SK-N-SH (cell line): ENCODE measurements around the gene ANLN. TPM values are rescaled to one million over a fixed set of nuclear protein-coding genes. Genes with fewer than 3 reads are reported as not detected.

ENCODE experiments used
- CTCF ChIA-PET: fragments of 300-600, 350-600 bp; formaldehyde crosslinking; extraction: SDS; loops from one replicate; lab custom pipeline; 2021; lab: Yijun Ruan, JAX
- POLR2A ChIA-PET: fragments of 350-600 bp; sonication (Branson Sonifier 250); formaldehyde crosslinking; extraction: SDS; loops from one replicate; lab custom pipeline; 2020; ENCODE audit warnings: antibody characterized with exemption, inconsistent platforms; lab: Yijun Ruan, JAX
- DNase-seq: peaks from one replicate; pipeline ENCODE4 v3.0.0; 2012
- H2AFZ ChIP-seq: fragments of 200-600 bp; sonication (generic); 2 replicates; pipeline ENCODE4 v1.8.1; 2016; ENCODE audit warnings: antibody characterized with exemption, mild to moderate bottlenecking, low read depth
- H3F3A ChIP-seq: fragments of 200-600 bp; sonication (generic); replicated peaks from 2 replicates; pipeline ENCODE3; 2016; ENCODE audit warnings: antibody characterized with exemption, mild to moderate bottlenecking; ENCODE audit not compliant: insufficient read depth
- H3K27ac ChIP-seq, 2 experiments: fragments of 200-500 bp in 1 of 2; fragments of 200-600 bp in 1 of 2; sonication (Bioruptor generic) in 1 of 2; sonication (generic), shearing (Covaris generic) in 1 of 2; 2 replicates each; pipeline versions ENCODE4 v1.5.1 to v1.6.1; 2014 to 2016; ENCODE audit warnings: low read depth in 2 of 2, inconsistent platforms in 1 of 2, low read length in 1 of 2, mild to moderate bottlenecking in 1 of 2, mixed read lengths in 1 of 2
- H3K27me3 ChIP-seq: fragments of 200-600 bp; sonication (generic), shearing (Covaris generic); 2 replicates; pipeline ENCODE4 v1.6.1; 2016; ENCODE audit warnings: mixed run types; ENCODE audit not compliant: insufficient read depth
- H3K36me3 ChIP-seq, 2 experiments: fragments of 200-500 bp in 1 of 2; fragments of 200-600 bp in 1 of 2; sonication (Bioruptor generic) in 1 of 2; sonication (generic) in 1 of 2; replicated peaks in 1 of 2; 2 replicates each; pipeline versions ENCODE3 to v1.5.1; 2014 to 2016; ENCODE audit warnings: low read length in 1 of 2, mild to moderate bottlenecking in 1 of 2; ENCODE audit not compliant: insufficient read depth in 2 of 2, control insufficient read depth in 1 of 2
- H3K4me1 ChIP-seq, 2 experiments: fragments of 200-500 bp in 1 of 2; fragments of 200-600 bp in 1 of 2; sonication (Bioruptor generic) in 1 of 2; sonication (generic), shearing (Covaris generic) in 1 of 2; 2 replicates each; pipeline versions ENCODE4 v1.5.1 to v1.6.1; 2014 to 2016; ENCODE audit warnings: low read depth in 1 of 2, low read length in 1 of 2, mixed run types in 1 of 2; ENCODE audit not compliant: insufficient read depth in 2 of 2, control insufficient read depth in 1 of 2
- H3K4me2 ChIP-seq: fragments of 200-600 bp; sonication (generic), shearing (Covaris generic); 2 replicates; pipeline ENCODE4 v1.6.1; 2017; ENCODE audit warnings: mixed run types
- H3K4me3 ChIP-seq, 2 experiments: fragments of 200-500 bp in 1 of 2; fragments of 200-600 bp in 1 of 2; sonication (Bioruptor generic) in 1 of 2; sonication (generic), shearing (Covaris generic) in 1 of 2; 2 replicates each; pipeline versions ENCODE4 v1.5.1 to v1.8.1; 2014 to 2016; ENCODE audit warnings: low read depth in 2 of 2, inconsistent platforms in 1 of 2, low read length in 1 of 2, mild to moderate bottlenecking in 1 of 2, mixed read lengths in 1 of 2, moderate library complexity in 1 of 2
- H3K79me2 ChIP-seq: fragments of 200-600 bp; sonication (generic); 2 replicates; pipeline ENCODE4 v1.8.1; 2017; ENCODE audit warnings: mild to moderate bottlenecking; ENCODE audit not compliant: insufficient read depth
- H3K9ac ChIP-seq: fragments of 200-600 bp; sonication (generic); 2 replicates; pipeline ENCODE4 v1.6.1; 2017; ENCODE audit warnings: mixed run types
- H3K9me2 ChIP-seq: fragments of 200-600 bp; sonication (generic); 2 replicates; pipeline ENCODE4 v1.6.1; 2017; ENCODE audit warnings: mixed run types
- H3K9me3 ChIP-seq: fragments of 200-600 bp; sonication (generic); 2 replicates; pipeline ENCODE4 v1.6.1; 2017; ENCODE audit warnings: mixed run types, mild to moderate bottlenecking, moderate library complexity
- H4K20me1 ChIP-seq: fragments of 200-600 bp; sonication (generic); 2 replicates; pipeline ENCODE4 v1.6.1; 2017; ENCODE audit warnings: mild to moderate bottlenecking, mixed run types; ENCODE audit not compliant: insufficient read depth
- EP300 ChIP-seq, 2 experiments: IDR thresholded peaks; 2 replicates each; pipeline versions ENCODE4 v1.4.0 to v1.6.1; 2012; ENCODE audit warnings: borderline replicate concordance in 1 of 2, low read depth in 1 of 2, low read length in 1 of 2
- FOXJ3 ChIP-seq: sonication (generic); formaldehyde crosslinking; IDR thresholded peaks from 2 replicates; pipeline ENCODE4 v1.5.1; 2020; ENCODE audit warnings: mild to moderate bottlenecking, missing genetic modification reagents
- FOXM1 ChIP-seq: IDR thresholded peaks from 2 replicates; pipeline ENCODE4 v1.4.0; 2012; ENCODE audit warnings: low read depth, mild to moderate bottlenecking
- GABPA ChIP-seq: IDR thresholded peaks from 2 replicates; pipeline ENCODE4 v1.4.0; 2012; ENCODE audit warnings: low read depth, mild to moderate bottlenecking
- GATA2 ChIP-seq: sonication (generic); formaldehyde crosslinking; IDR thresholded peaks from 2 replicates; pipeline ENCODE4 v1.5.0; 2020; ENCODE audit warnings: mild to moderate bottlenecking, missing genetic modification reagents
- IRF3 ChIP-seq: fragments of 150-350 bp; IDR thresholded peaks from 2 replicates; pipeline ENCODE4 v1.6.1; 2016; ENCODE audit warnings: mild to moderate bottlenecking, low read depth, low read length
- JUND ChIP-seq: IDR thresholded peaks from 2 replicates; pipeline ENCODE4 v1.4.0; 2012
- MAX ChIP-seq: IDR thresholded peaks from 2 replicates; pipeline ENCODE4 v1.4.0; 2012; ENCODE audit warnings: low read depth
- MEF2A ChIP-seq: IDR thresholded peaks from 2 replicates; pipeline ENCODE4 v1.4.0; 2012; ENCODE audit warnings: low read depth, borderline replicate concordance
- MXI1 ChIP-seq: IDR thresholded peaks from 2 replicates; pipeline ENCODE4 v1.6.1; 2012; ENCODE audit warnings: mild to moderate bottlenecking, low read depth, low read length, improper control_type of control experiment
- NRF1 ChIP-seq: IDR thresholded peaks from 2 replicates; pipeline ENCODE4 v1.6.1; 2012; ENCODE audit warnings: low read depth, mild to moderate bottlenecking, low read length
- POLR2AphosphoS5 ChIP-seq: IDR thresholded peaks from 2 replicates; pipeline ENCODE4 v1.6.1; 2012; ENCODE audit warnings: low read depth, low read length
- RCOR1 ChIP-seq: fragments of 150-350 bp; IDR thresholded peaks from 2 replicates; pipeline ENCODE4 v1.6.1; 2017; ENCODE audit warnings: antibody characterized with exemption, low read length
- RXRA ChIP-seq: IDR thresholded peaks from 2 replicates; pipeline ENCODE4 v1.4.0; 2012; ENCODE audit warnings: low read depth, mild to moderate bottlenecking, borderline replicate concordance
- TAF1 ChIP-seq: IDR thresholded peaks from 2 replicates; pipeline ENCODE4 v1.6.1; 2012; ENCODE audit warnings: low read depth, mild to moderate bottlenecking, low read length, moderate library complexity, borderline replicate concordance
- TCF12 ChIP-seq: IDR thresholded peaks from 2 replicates; pipeline ENCODE4 v1.4.0; 2012
- USF2 ChIP-seq: fragments of 150-350 bp; IDR thresholded peaks from 2 replicates; pipeline ENCODE4 v1.6.1; 2017; ENCODE audit warnings: antibody characterized with exemption, low read length, low read depth, borderline replicate concordance
- YY1 ChIP-seq: IDR thresholded peaks from 2 replicates; pipeline ENCODE4 v1.4.0; 2012; ENCODE audit warnings: low read depth, mild to moderate bottlenecking
- WGBS: methylation state at CpG from one replicate; pipeline ENCODE4 v1.1.6; 2017; ENCODE audit warnings: low lambda C conversion rate; 5-methylcytosine and 5-hydroxymethylcytosine counted together
- polyA plus RNA-seq, 3 experiments: library from polyadenylated mRNA; depleted of rRNA; stranded (reverse); fragments of >200 nt; gene quantifications; 2 replicates each; pipeline ENCODE4 v1.2.3, GENCODE V29; 2012
- TF ChIP-seq, protein P1 (sequence below): IDR thresholded peaks from 2 replicates; pipeline ENCODE4 v1.4.0; 2012; ENCODE audit warnings: low read depth, borderline replicate concordance
- TF ChIP-seq, protein P2 (sequence below): IDR thresholded peaks from 2 replicates; pipeline ENCODE4 v1.6.1; 2012; ENCODE audit warnings: mild to moderate bottlenecking, low read depth, low read length, moderate library complexity

The ANLN gene
- polyA plus RNA-seq, 1 of the 3 experiments (the other 2 are of a cell fraction) = 17.1 TPM

DNA sequence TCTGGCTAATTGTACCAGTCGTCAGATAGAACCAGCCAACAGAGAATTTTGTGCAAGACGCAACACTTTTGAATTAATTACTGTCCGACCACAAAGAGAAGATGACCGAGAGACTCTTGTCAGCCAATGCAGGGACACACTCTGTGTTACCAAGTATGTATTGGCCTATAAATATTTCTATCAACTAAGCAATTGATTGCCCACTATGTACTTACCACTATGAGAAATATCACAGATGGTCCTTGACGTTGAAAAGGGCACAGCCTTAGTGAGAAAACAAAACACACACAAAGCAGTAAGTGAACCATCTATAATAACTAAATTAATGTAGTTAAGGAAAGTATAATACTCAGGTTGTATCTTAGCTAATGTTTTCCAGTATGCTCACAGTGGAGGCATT is 60.0 kb downstream of the ANLN start:
- peaks cover 72% of the 10 kb centered on the region for H3F3A ChIP-seq
- H3K4me3 ChIP-seq = no peak overlapping the region; a peak in 1 of 4 replicates
- POLR2A ChIA-PET = no interaction called here
- H3K9ac ChIP-seq = no peak overlapping the region
- peaks cover 6% of the 10 kb centered on the region; the same call in 1 of the 2 replicates for H4K20me1 ChIP-seq
- H3K4me1 ChIP-seq = peaks cover 3 to 21% of the 10 kb centered on the region in 2 experiments
- H2AFZ ChIP-seq = no peak overlapping the region; the same call in 1 of the 2 replicates
- no peaks in the 10 kb centered on the region for H3K9me2 ChIP-seq
- H3K27ac ChIP-seq = peak overlapping the region in 1 of 2 experiments; percentile 55; a peak in 2 of 4 replicates
- WGBS = 88% methylated on average over 5 of the region's 5 CpGs
- no peak for DNase-seq
- 0 out of 2 replicates have a peak overlapping the region, but pooled peaks have one; percentile 45 for H3K4me2 ChIP-seq
- H3K36me3 ChIP-seq = peaks cover 74 to 78% of the 10 kb centered on the region in 2 experiments
- H3K79me2 ChIP-seq = peaks cover 17% of the 10 kb centered on the region; the same call in 1 of the 2 replicates
- no peaks in the 10 kb centered on the region for H3K9me3 ChIP-seq
- CTCF ChIA-PET = interaction anchor here (0.7 to 6.5 kb wide), 8 partner anchors 9 to 752 kb away, joined by 3 to 68 read pairs (median 10); no protein-coding TSS in a partner anchor
- no peaks in the 10 kb centered on the region for H3K27me3 ChIP-seq
- no peak for TF ChIP-seq NRF1
- TF ChIP-seq, protein P1, sequence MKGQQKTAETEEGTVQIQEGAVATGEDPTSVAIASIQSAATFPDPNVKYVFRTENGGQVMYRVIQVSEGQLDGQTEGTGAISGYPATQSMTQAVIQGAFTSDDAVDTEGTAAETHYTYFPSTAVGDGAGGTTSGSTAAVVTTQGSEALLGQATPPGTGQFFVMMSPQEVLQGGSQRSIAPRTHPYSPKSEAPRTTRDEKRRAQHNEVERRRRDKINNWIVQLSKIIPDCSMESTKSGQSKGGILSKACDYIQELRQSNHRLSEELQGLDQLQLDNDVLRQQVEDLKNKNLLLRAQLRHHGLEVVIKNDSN = no peak
- no peak for TF ChIP-seq IRF3
- TF ChIP-seq POLR2AphosphoS5 = no peak
- no peak for TF ChIP-seq EP300 (IDR thresholded peaks at IDR 0.05; ENCODE audit: borderline replicate concordance in 1 of 2, low read depth in 1 of 2, low read length in 1 of 2)
- no peak for TF ChIP-seq FOXJ3 (CRISPR knock-in tag)
- no peak for TF ChIP-seq GABPA
- no peak for TF ChIP-seq FOXM1
- TF ChIP-seq USF2 = no peak
- TF ChIP-seq GATA2 (CRISPR knock-in tag) = no peak
- no peak for TF ChIP-seq TCF12
- TF ChIP-seq JUND = no peak
- no peak for TF ChIP-seq RCOR1
- no peak for TF ChIP-seq TAF1
- no peak for TF ChIP-seq RXRA
- TF ChIP-seq, all 33 proteins: peak for 0

DNA sequence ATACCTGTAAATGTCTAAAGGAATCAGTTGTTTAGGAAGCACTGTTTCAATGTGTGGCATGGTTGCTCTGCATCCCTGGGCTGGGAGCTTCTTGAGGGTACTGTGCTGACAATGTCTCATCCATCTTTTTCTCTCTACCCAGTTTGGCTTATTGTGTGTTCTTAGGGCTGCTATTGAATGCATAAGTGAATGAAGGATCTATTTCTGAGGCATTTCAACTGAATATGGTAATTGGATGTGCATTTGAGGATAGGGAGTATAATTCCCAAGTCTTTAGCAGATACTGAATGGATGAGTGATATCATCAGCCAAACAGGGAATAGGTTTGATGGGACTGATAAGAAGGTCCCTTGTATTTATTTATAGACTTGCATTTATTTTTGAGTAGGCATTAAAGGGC is 64.1 kb downstream of the ANLN start:
- no peak for DNase-seq
- H3K36me3 ChIP-seq = peaks cover 53 to 62% of the 10 kb centered on the region in 2 experiments
- H3K4me2 ChIP-seq = no peak overlapping the region
- no peak overlapping the region for H3K27ac ChIP-seq
- H3K4me1 ChIP-seq = peaks cover 0 to 12% of the 10 kb centered on the region in 2 experiments
- peaks cover 57% of the 10 kb centered on the region for H3F3A ChIP-seq
- POLR2A ChIA-PET = no interaction called here
- TF ChIP-seq MAX (no peak), YY1 (no peak), GATA2 (CRISPR knock-in tag) (no peak), RXRA (no peak), MXI1 (no peak), FOXJ3 (CRISPR knock-in tag) (no peak), MEF2A (no peak)
- TF ChIP-seq, protein P2, sequence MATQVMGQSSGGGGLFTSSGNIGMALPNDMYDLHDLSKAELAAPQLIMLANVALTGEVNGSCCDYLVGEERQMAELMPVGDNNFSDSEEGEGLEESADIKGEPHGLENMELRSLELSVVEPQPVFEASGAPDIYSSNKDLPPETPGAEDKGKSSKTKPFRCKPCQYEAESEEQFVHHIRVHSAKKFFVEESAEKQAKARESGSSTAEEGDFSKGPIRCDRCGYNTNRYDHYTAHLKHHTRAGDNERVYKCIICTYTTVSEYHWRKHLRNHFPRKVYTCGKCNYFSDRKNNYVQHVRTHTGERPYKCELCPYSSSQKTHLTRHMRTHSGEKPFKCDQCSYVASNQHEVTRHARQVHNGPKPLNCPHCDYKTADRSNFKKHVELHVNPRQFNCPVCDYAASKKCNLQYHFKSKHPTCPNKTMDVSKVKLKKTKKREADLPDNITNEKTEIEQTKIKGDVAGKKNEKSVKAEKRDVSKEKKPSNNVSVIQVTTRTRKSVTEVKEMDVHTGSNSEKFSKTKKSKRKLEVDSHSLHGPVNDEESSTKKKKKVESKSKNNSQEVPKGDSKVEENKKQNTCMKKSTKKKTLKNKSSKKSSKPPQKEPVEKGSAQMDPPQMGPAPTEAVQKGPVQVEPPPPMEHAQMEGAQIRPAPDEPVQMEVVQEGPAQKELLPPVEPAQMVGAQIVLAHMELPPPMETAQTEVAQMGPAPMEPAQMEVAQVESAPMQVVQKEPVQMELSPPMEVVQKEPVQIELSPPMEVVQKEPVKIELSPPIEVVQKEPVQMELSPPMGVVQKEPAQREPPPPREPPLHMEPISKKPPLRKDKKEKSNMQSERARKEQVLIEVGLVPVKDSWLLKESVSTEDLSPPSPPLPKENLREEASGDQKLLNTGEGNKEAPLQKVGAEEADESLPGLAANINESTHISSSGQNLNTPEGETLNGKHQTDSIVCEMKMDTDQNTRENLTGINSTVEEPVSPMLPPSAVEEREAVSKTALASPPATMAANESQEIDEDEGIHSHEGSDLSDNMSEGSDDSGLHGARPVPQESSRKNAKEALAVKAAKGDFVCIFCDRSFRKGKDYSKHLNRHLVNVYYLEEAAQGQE = no peak
- no peaks in the 10 kb centered on the region for H3K9me3 ChIP-seq
- H4K20me1 ChIP-seq = peaks cover 3% of the 10 kb centered on the region; the same call in 1 of the 2 replicates
- no peaks in the 10 kb centered on the region for H3K9me2 ChIP-seq
- no peaks in the 10 kb centered on the region for H3K27me3 ChIP-seq
- CTCF ChIA-PET = interaction anchor here (1.0 to 6.5 kb wide), 7 partner anchors 13 to 745 kb away, joined by 3 to 68 read pairs (median 3); no protein-coding TSS in a partner anchor
- no peak overlapping the region for H3K9ac ChIP-seq
- no peak overlapping the region for H2AFZ ChIP-seq
- H3K4me3 ChIP-seq = no peak overlapping the region
- no peaks in the 10 kb centered on the region for H3K79me2 ChIP-seq
